K562 (cell line): Measurements from ENCODE around the gene CHAF1A. TPM values are rescaled to one million over a fixed set of nuclear protein-coding genes. Genes with fewer than 3 reads are reported as not detected.

Experiments
- ATAC-seq: fragments of 200-7000 bp; cut with Tn5 transposase; 3 replicates; pipeline ENCODE4 v1.9.1; 2020; ENCODE audit warnings: moderate library complexity
- BruUV-seq: library from RNA; stranded (reverse); fragments of 400-500 nt; replicated peaks from 2 replicates; lab custom pipeline; 2021; lab: Mats Ljungman, UMichigan
- CTCF ChIA-PET: fragments of 300-600 bp; formaldehyde crosslinking; extraction: SDS; loops from one replicate; lab custom pipeline; 2021; ENCODE audit warnings: low intra/inter-chr PET ratio; lab: Yijun Ruan, JAX
- POLR2A ChIA-PET: fragments of 300-600, 350-650 bp; sonication (Branson Sonifier 250); formaldehyde crosslinking; extraction: SDS; loops from one replicate; lab custom pipeline; 2021; ENCODE audit warnings: antibody characterized with exemption, inconsistent platforms; lab: Yijun Ruan, JAX
- DNase-seq, 4 experiments: peaks; one replicate each; pipeline versions ENCODE4 v3.0.0 to v3.0.0-alpha.2; 2011 to 2018; ENCODE audit warnings: low spot score in 3 of 4, mixed read lengths in 3 of 4; ENCODE audit errors: extremely low read depth in 1 of 4
- FAIRE-seq: peaks from 2 replicates; lab custom pipeline; 2011; peaks lifted over from hg19 to GRCh38; lab: Jason Lieb, UNC
- H2AFZ ChIP-seq: 2 replicates; pipeline ENCODE4 v1.6.0; 2011; ENCODE audit warnings: low read depth, low read length, control low read depth, inconsistent platforms
- H3K27ac ChIP-seq: fragments of 200-600 bp; 3 replicates; pipeline ENCODE4 v1.8.0; 2011; ENCODE audit warnings: low read depth, mild to moderate bottlenecking, control low read depth, inconsistent platforms, low read length, moderate library complexity, mixed read lengths; ENCODE audit errors: extremely low read depth
- H3K27me3 ChIP-seq, 2 experiments: fragments of 300-600 bp in 1 of 2; 2 replicates in 1 of 2; 3 replicates in 1 of 2; pipeline versions ENCODE4 v1.6.0 to v1.8.0; 2011; ENCODE audit warnings: inconsistent platforms in 2 of 2, low read length in 2 of 2, mild to moderate bottlenecking in 1 of 2, mixed read lengths in 1 of 2, moderate library complexity in 1 of 2; ENCODE audit not compliant: control insufficient read depth in 2 of 2, insufficient read depth in 2 of 2
- H3K36me3 ChIP-seq: fragments of 300-600 bp; 3 replicates; pipeline ENCODE4 v1.8.0; 2011; ENCODE audit warnings: mild to moderate bottlenecking, low read length, inconsistent platforms; ENCODE audit not compliant: control insufficient read depth, insufficient read depth
- H3K4me1 ChIP-seq, 2 experiments: fragments of 200-600 bp in 1 of 2; replicated peaks in 1 of 2; 2 replicates in 1 of 2; 3 replicates in 1 of 2; pipeline versions ENCODE4 v1.5.1 to v1.8.0; 2011; ENCODE audit warnings: inconsistent platforms in 2 of 2, low read length in 2 of 2, mild to moderate bottlenecking in 1 of 2, mixed read lengths in 1 of 2, moderate library complexity in 1 of 2; ENCODE audit not compliant: control insufficient read depth in 2 of 2, insufficient read depth in 2 of 2
- H3K4me2 ChIP-seq: 2 replicates; pipeline ENCODE4 v1.6.1; 2011; ENCODE audit warnings: low read length, control low read depth, inconsistent platforms, mixed read lengths; ENCODE audit not compliant: insufficient read depth
- H3K4me3 ChIP-seq: fragments of 200-600 bp; sonication (generic), shearing (Covaris generic); 2 replicates; pipeline ENCODE4 v1.5.1; 2016; ENCODE audit warnings: control low read depth, inconsistent platforms
- H3K79me2 ChIP-seq: fragments of 200-600 bp; 3 replicates; pipeline ENCODE4 v1.8.0; 2011; ENCODE audit warnings: low read length, inconsistent platforms; ENCODE audit not compliant: control insufficient read depth, insufficient read depth
- H3K9ac ChIP-seq, 2 experiments: 2 replicates each; pipeline versions ENCODE4 v1.6.0 to v1.6.1; 2011; ENCODE audit warnings: low read depth in 2 of 2, low read length in 2 of 2, control low read depth in 1 of 2, inconsistent platforms in 1 of 2, mild to moderate bottlenecking in 1 of 2, mixed read lengths in 1 of 2; ENCODE audit not compliant: insufficient read depth in 1 of 2
- H3K9me1 ChIP-seq: one replicate; pipeline ENCODE4 v1.6.0; 2011; ENCODE audit warnings: inconsistent platforms, mild to moderate bottlenecking, low read length, moderate library complexity; ENCODE audit not compliant: control insufficient read depth, insufficient read depth
- H3K9me3 ChIP-seq: replicated peaks from 2 replicates; pipeline ENCODE4 v1.5.1; 2011; ENCODE audit warnings: low read depth, low read length, inconsistent platforms; ENCODE audit not compliant: control insufficient read depth, insufficient read depth
- H4K20me1 ChIP-seq: replicated peaks from 2 replicates; pipeline ENCODE4 v1.6.1; 2011; ENCODE audit warnings: low read length, inconsistent platforms, mixed read lengths; ENCODE audit not compliant: control insufficient read depth, insufficient read depth
- CEBPG ChIP-seq, 3 experiments: fragments of 200-800 bp in 1 of 3; sonication (Bioruptor generic) in 1 of 3; sonication (generic) in 1 of 3; formaldehyde crosslinking in 1 of 3; IDR thresholded peaks in 2 of 3; conservative IDR thresholded peaks in 1 of 3; 2 replicates each; pipeline versions ENCODE4 v1.6.1 to v1.8.0; 2016 to 2022; ENCODE audit warnings: missing compliant biosample characterization in 2 of 3, missing genetic modification characterization in 2 of 3, mild to moderate bottlenecking in 1 of 3, missing genetic modification reagents in 1 of 3
- ETV1 ChIP-seq: fragments of 450-650 bp; conservative IDR thresholded peaks from 2 replicates; pipeline ENCODE4 v1.6.1; 2016; ENCODE audit warnings: missing genetic modification characterization, control low read depth, low read depth, missing compliant biosample characterization
- FOXK2 ChIP-seq, 2 experiments: fragments of 450-650 bp; IDR thresholded peaks in 1 of 2; conservative IDR thresholded peaks in 1 of 2; 2 replicates each; pipeline ENCODE4 v1.6.1; 2016; ENCODE audit warnings: low read depth in 2 of 2, mild to moderate bottlenecking in 1 of 2
- JUN ChIP-seq, 2 experiments: sonication (generic) in 1 of 2; formaldehyde crosslinking in 1 of 2; IDR thresholded peaks; 2 replicates each; pipeline versions ENCODE4 v1.6.1 to v1.8.0; 2012 to 2022; ENCODE audit warnings: borderline replicate concordance in 2 of 2, mild to moderate bottlenecking in 2 of 2, improper control_type of control experiment in 1 of 2, low read depth in 1 of 2, low read length in 1 of 2, missing genetic modification reagents in 1 of 2
- NR4A1 ChIP-seq, 2 experiments: fragments of 250-450 bp in 1 of 2; fragments of 450-650 bp in 1 of 2; sonication (Bioruptor Pico) in 1 of 2; IDR thresholded peaks; 2 replicates each; pipeline versions ENCODE4 v1.4.0 to v1.6.1; 2016 to 2020; ENCODE audit warnings: mild to moderate bottlenecking in 2 of 2, missing compliant biosample characterization in 1 of 2, missing genetic modification characterization in 1 of 2, moderate library complexity in 1 of 2
- PML ChIP-seq: IDR thresholded peaks from 2 replicates; pipeline ENCODE4 v1.6.1; 2012; ENCODE audit warnings: low read length, inconsistent platforms
- POLR2G ChIP-seq: fragments of 200-400 bp; formaldehyde crosslinking; IDR thresholded peaks from 2 replicates; pipeline ENCODE4 v1.6.1; 2017; ENCODE audit warnings: low read depth, mild to moderate bottlenecking, antibody characterized with exemption, low read length, moderate library complexity
- POLR3A ChIP-seq: IDR thresholded peaks from 2 replicates; pipeline ENCODE4 v1.6.1; 2011; ENCODE audit warnings: borderline replicate concordance, mild to moderate bottlenecking, moderate library complexity; ENCODE audit not compliant: insufficient read length, insufficient read depth; ENCODE audit errors: extremely low read depth
- ZBTB7A ChIP-seq: IDR thresholded peaks from 2 replicates; pipeline ENCODE4 v1.6.1; 2011; ENCODE audit warnings: low read depth, mild to moderate bottlenecking, low read length, moderate library complexity, borderline replicate concordance; ENCODE audit not compliant: control insufficient read depth
- ZNF12 ChIP-seq: sonication (generic); formaldehyde crosslinking; IDR thresholded peaks from 2 replicates; pipeline ENCODE4 v1.4.0; 2020; ENCODE audit warnings: mild to moderate bottlenecking, missing genetic modification reagents
- ZNF184 ChIP-seq: sonication (generic); formaldehyde crosslinking; IDR thresholded peaks from 2 replicates; pipeline ENCODE4 v1.5.0; 2020; ENCODE audit warnings: missing genetic modification reagents
- WGBS: fragments of 100-300 bp; shearing (Covaris generic); methylation state at CpG from one replicate; pipeline ENCODE4 v1.1.6; 2016; ENCODE audit warnings: low coverage, mixed read lengths; ENCODE audit not compliant: insufficient coverage; ENCODE audit errors: missing lambda C conversion rate; 5-methylcytosine and 5-hydroxymethylcytosine counted together
- in situ Hi-C: fragments of 300-500 bp; cut with MboI; formaldehyde crosslinking; loops from 4 replicates; pipeline ENCODE4 v1.15.0; 2018; ENCODE audit warnings: inconsistent platforms, mixed read lengths
- intact Hi-C: fragments of 100-400 bp; cut with micrococcal nuclease; formaldehyde crosslinking; loops from 2 replicates; pipeline ENCODE4 v1.14.2; 2022
- polyA plus RNA-seq, 8 experiments: library from polyadenylated mRNA; depleted of rRNA in 4 of 8; stranded (reverse) in 5 of 8; unstranded in 3 of 8; fragments of >200 nt; fragmentation: Nextera tagmentation in 2 of 8; fragmentation: Illumina TruSeq in 1 of 8; extraction: Ambion mirVana in 2 of 8; extraction: Trizol in 1 of 8; gene quantifications; 2 replicates each; pipeline versions ENCODE4 v1.2.1 to v1.2.3, GENCODE V29; 2011 to 2014; ENCODE audit warnings: inconsistent platforms in 1 of 8, missing spikeins in 1 of 8
- total RNA-seq, 7 experiments: library from RNA; depleted of rRNA in 6 of 7; stranded (reverse); fragments of >200 nt in 6 of 7; fragmentation: Illumina TruSeq in 2 of 7; extraction: Trizol in 2 of 7; gene quantifications; 2 replicates each; pipeline versions ENCODE4 v1.2.1 to v1.2.3, GENCODE V29; 2011 to 2021; ENCODE audit warnings: low replicate concordance in 1 of 7
- TF ChIP-seq, protein P1 (sequence below): fragments of 250-450 bp; sonication (Bioruptor Pico); IDR thresholded peaks from 2 replicates; pipeline ENCODE4 v1.4.0; 2020; ENCODE audit warnings: mild to moderate bottlenecking, moderate library complexity

The CHAF1A gene
- total and polyA plus RNA-seq, 9 of the 15 experiments (the other 6 are each of a cell fraction or from before 2014, with no cell fraction given), result 1.6 to 86.9 (median 45.2) TPM

- H3K36me3 ChIP-seq, result peaks cover 80% of the 10 kb centered on the region; the same call in 2 of the 3 replicates
- H3K79me2 ChIP-seq, result peaks cover 2% of the 10 kb centered on the region; the same call in 1 of the 3 replicates
- WGBS, result 86% methylated on average over 10 of the region's 10 CpGs
- no peak overlapping the region for H3K9ac ChIP-seq
- H3K9me1 ChIP-seq, result peaks cover 4% of the 10 kb centered on the region
- BruUV-seq, result no TSS peak
- ChIA-PET CTCF (no interaction called here), POLR2A (interaction anchor here (1.2 kb wide), 1 partner anchor 8 kb away, joined by 4 read pairs; no protein-coding TSS in a partner anchor)
- ATAC-seq (no peak), DNase-seq (no peak), FAIRE-seq (no peak)
- intact Hi-C loops (no loop called here), in situ Hi-C loops (no loop called here)
- peaks cover 0 to 2% of the 10 kb centered on the region in 2 experiments; a peak in 3 of 5 replicates for H3K4me1 ChIP-seq
- H3K4me2 ChIP-seq, result no peak overlapping the region
- peak; percentile 57; the same call in 1 of the 2 replicates for TF ChIP-seq POLR2G
- TF ChIP-seq ZNF12, result no peak
- TF ChIP-seq POLR3A, result no peak
- no peak for TF ChIP-seq NR4A1 (CRISPR knock-in tag; IDR thresholded peaks at IDR 0.05)
- TF ChIP-seq NR4A1 (tag; IDR thresholded peaks at IDR 0.05), result no peak
- H3K4me3 ChIP-seq, result no peak overlapping the region
- no peaks in the 10 kb centered on the region for H3K27me3 ChIP-seq
- H3K27ac ChIP-seq, result no peak overlapping the region
- H2AFZ ChIP-seq, result no peak overlapping the region
- H4K20me1 ChIP-seq, result no peaks in the 10 kb centered on the region
- H3K9me3 ChIP-seq, result no peaks in the 10 kb centered on the region
Measured at GRCh38 chr19:4437103-4437502, 34.7 kb downstream of the CHAF1A start.

DNA sequence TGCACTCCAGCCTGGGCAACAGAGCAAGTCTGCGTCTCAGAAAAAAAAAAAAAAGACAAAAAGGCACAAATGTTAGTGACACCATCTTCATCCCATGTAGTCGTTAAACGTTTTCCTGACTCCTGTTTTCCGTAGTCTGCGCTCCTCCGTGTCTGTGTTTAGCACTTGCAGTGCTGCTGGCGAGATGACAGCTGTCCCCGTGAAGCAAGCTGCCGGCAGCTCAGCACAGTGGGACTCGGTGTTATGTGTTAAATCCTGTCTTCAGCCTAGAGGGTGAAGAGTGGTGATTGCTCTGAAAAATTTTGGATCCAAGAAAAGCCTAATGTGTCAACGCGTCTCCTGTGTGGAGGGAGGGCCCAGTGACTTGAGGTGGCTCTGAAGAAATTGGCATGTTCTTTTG, 36.8 kb downstream of the CHAF1A start:
- Histone ChIP-seq H3K4me2 (no peak overlapping the region), H3K9me3 (no peaks in the 10 kb centered on the region), H3K36me3 (peaks cover 79% of the 10 kb centered on the region; the same call in 2 of the 3 replicates), H3K9ac (no peak overlapping the region), H3K4me1 (peaks cover 0 to 20% of the 10 kb centered on the region in 2 experiments; a peak in 3 of 5 replicates), H4K20me1 (no peaks in the 10 kb centered on the region; the same call in 1 of the 2 replicates), H3K4me3 (no peak overlapping the region), H3K79me2 (peaks cover 2% of the 10 kb centered on the region; the same call in 1 of the 3 replicates), H3K27me3 (no peaks in the 10 kb centered on the region), H2AFZ (no peak overlapping the region), H3K27ac (no peak overlapping the region), H3K9me1 (peaks cover 4% of the 10 kb centered on the region)
- ATAC-seq, result no peak
- no peak for FAIRE-seq
- no peak for DNase-seq
- 90% methylated on average over 12 of the region's 12 CpGs for WGBS
- no peak for TF ChIP-seq FOXK2 (conservative IDR thresholded peaks at IDR 0.05 in 1 of 2, IDR thresholded peaks at IDR 0.05 in 1 of 2; ENCODE audit: low read depth in 2 of 2)
- TF ChIP-seq ZNF184 (CRISPR knock-in tag), result no peak
- no peak for TF ChIP-seq CEBPG (CRISPR knock-in tag; IDR thresholded peaks at IDR 0.05)
- TF ChIP-seq CEBPG (tag; conservative IDR thresholded peaks at IDR 0.05 in 1 of 2, IDR thresholded peaks at IDR 0.05 in 1 of 2), result no peak
- TF ChIP-seq ETV1 (tag), result no peak
- TF ChIP-seq JUN (IDR thresholded peaks at IDR 0.05; ENCODE audit: borderline replicate concordance, low read depth, low read length), result no peak
- TF ChIP-seq JUN (CRISPR knock-in tag; IDR thresholded peaks at IDR 0.05; ENCODE audit: borderline replicate concordance), result no peak
- TF ChIP-seq, protein P1, sequence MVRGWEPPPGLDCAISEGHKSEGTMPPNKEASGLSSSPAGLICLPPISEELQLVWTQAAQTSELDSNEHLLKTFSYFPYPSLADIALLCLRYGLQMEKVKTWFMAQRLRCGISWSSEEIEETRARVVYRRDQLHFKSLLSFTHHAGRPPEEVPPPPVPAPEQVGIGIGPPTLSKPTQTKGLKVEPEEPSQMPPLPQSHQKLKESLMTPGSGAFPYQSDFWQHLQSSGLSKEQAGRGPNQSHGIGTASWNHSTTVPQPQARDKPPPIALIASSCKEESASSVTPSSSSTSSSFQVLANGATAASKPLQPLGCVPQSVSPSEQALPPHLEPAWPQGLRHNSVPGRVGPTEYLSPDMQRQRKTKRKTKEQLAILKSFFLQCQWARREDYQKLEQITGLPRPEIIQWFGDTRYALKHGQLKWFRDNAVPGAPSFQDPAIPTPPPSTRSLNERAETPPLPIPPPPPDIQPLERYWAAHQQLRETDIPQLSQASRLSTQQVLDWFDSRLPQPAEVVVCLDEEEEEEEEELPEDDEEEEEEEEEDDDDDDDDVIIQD (CRISPR knock-in tag), result no peak
- no peak for TF ChIP-seq PML
- TF ChIP-seq ZBTB7A, result no peak
- in situ Hi-C loops (no loop called here), intact Hi-C loops (no loop called here)
- no TSS peak for BruUV-seq
- ChIA-PET POLR2A (no interaction called here), CTCF (no interaction called here)
